SK-N-SH (cell line): ENCODE data around the gene FBXL7. TPM values are rescaled to one million over a fixed set of nuclear protein-coding genes. Genes with fewer than 3 reads are reported as not detected.

Experiments
- CTCF ChIA-PET: fragments of 300-600, 350-600 bp; formaldehyde crosslinking; extraction: SDS; loops from one replicate; lab custom pipeline; 2021; lab: Yijun Ruan, JAX
- POLR2A ChIA-PET: fragments of 350-600 bp; sonication (Branson Sonifier 250); formaldehyde crosslinking; extraction: SDS; loops from one replicate; lab custom pipeline; 2020; ENCODE audit warnings: antibody characterized with exemption, inconsistent platforms; lab: Yijun Ruan, JAX
- DNase-seq: peaks from one replicate; pipeline ENCODE4 v3.0.0; 2012
- H2AFZ ChIP-seq: fragments of 200-600 bp; sonication (generic); 2 replicates; pipeline ENCODE4 v1.8.1; 2016; ENCODE audit warnings: antibody characterized with exemption, mild to moderate bottlenecking, low read depth
- H3F3A ChIP-seq: fragments of 200-600 bp; sonication (generic); replicated peaks from 2 replicates; pipeline ENCODE3; 2016; ENCODE audit warnings: antibody characterized with exemption, mild to moderate bottlenecking; ENCODE audit not compliant: insufficient read depth
- H3K27ac ChIP-seq, 2 experiments: fragments of 200-500 bp in 1 of 2; fragments of 200-600 bp in 1 of 2; sonication (Bioruptor generic) in 1 of 2; sonication (generic), shearing (Covaris generic) in 1 of 2; 2 replicates each; pipeline versions ENCODE4 v1.5.1 to v1.6.1; 2014 to 2016; ENCODE audit warnings: low read depth in 2 of 2, inconsistent platforms in 1 of 2, low read length in 1 of 2, mild to moderate bottlenecking in 1 of 2, mixed read lengths in 1 of 2
- H3K27me3 ChIP-seq: fragments of 200-600 bp; sonication (generic), shearing (Covaris generic); 2 replicates; pipeline ENCODE4 v1.6.1; 2016; ENCODE audit warnings: mixed run types; ENCODE audit not compliant: insufficient read depth
- H3K36me3 ChIP-seq, 2 experiments: fragments of 200-500 bp in 1 of 2; fragments of 200-600 bp in 1 of 2; sonication (Bioruptor generic) in 1 of 2; sonication (generic) in 1 of 2; replicated peaks in 1 of 2; 2 replicates each; pipeline versions ENCODE3 to v1.5.1; 2014 to 2016; ENCODE audit warnings: low read length in 1 of 2, mild to moderate bottlenecking in 1 of 2; ENCODE audit not compliant: insufficient read depth in 2 of 2, control insufficient read depth in 1 of 2
- H3K4me1 ChIP-seq, 2 experiments: fragments of 200-500 bp in 1 of 2; fragments of 200-600 bp in 1 of 2; sonication (Bioruptor generic) in 1 of 2; sonication (generic), shearing (Covaris generic) in 1 of 2; 2 replicates each; pipeline versions ENCODE4 v1.5.1 to v1.6.1; 2014 to 2016; ENCODE audit warnings: low read depth in 1 of 2, low read length in 1 of 2, mixed run types in 1 of 2; ENCODE audit not compliant: insufficient read depth in 2 of 2, control insufficient read depth in 1 of 2
- H3K4me2 ChIP-seq: fragments of 200-600 bp; sonication (generic), shearing (Covaris generic); 2 replicates; pipeline ENCODE4 v1.6.1; 2017; ENCODE audit warnings: mixed run types
- H3K4me3 ChIP-seq, 2 experiments: fragments of 200-500 bp in 1 of 2; fragments of 200-600 bp in 1 of 2; sonication (Bioruptor generic) in 1 of 2; sonication (generic), shearing (Covaris generic) in 1 of 2; 2 replicates each; pipeline versions ENCODE4 v1.5.1 to v1.8.1; 2014 to 2016; ENCODE audit warnings: low read depth in 2 of 2, inconsistent platforms in 1 of 2, low read length in 1 of 2, mild to moderate bottlenecking in 1 of 2, mixed read lengths in 1 of 2, moderate library complexity in 1 of 2
- H3K79me2 ChIP-seq: fragments of 200-600 bp; sonication (generic); 2 replicates; pipeline ENCODE4 v1.8.1; 2017; ENCODE audit warnings: mild to moderate bottlenecking; ENCODE audit not compliant: insufficient read depth
- H3K9ac ChIP-seq: fragments of 200-600 bp; sonication (generic); 2 replicates; pipeline ENCODE4 v1.6.1; 2017; ENCODE audit warnings: mixed run types
- H3K9me2 ChIP-seq: fragments of 200-600 bp; sonication (generic); 2 replicates; pipeline ENCODE4 v1.6.1; 2017; ENCODE audit warnings: mixed run types
- H3K9me3 ChIP-seq: fragments of 200-600 bp; sonication (generic); 2 replicates; pipeline ENCODE4 v1.6.1; 2017; ENCODE audit warnings: mixed run types, mild to moderate bottlenecking, moderate library complexity
- H4K20me1 ChIP-seq: fragments of 200-600 bp; sonication (generic); 2 replicates; pipeline ENCODE4 v1.6.1; 2017; ENCODE audit warnings: mild to moderate bottlenecking, mixed run types; ENCODE audit not compliant: insufficient read depth
- FOXM1 ChIP-seq: IDR thresholded peaks from 2 replicates; pipeline ENCODE4 v1.4.0; 2012; ENCODE audit warnings: low read depth, mild to moderate bottlenecking
- GABPA ChIP-seq: IDR thresholded peaks from 2 replicates; pipeline ENCODE4 v1.4.0; 2012; ENCODE audit warnings: low read depth, mild to moderate bottlenecking
- NRF1 ChIP-seq: IDR thresholded peaks from 2 replicates; pipeline ENCODE4 v1.6.1; 2012; ENCODE audit warnings: low read depth, mild to moderate bottlenecking, low read length
- RAD21 ChIP-seq: IDR thresholded peaks from 2 replicates; pipeline ENCODE4 v1.6.1; 2012; ENCODE audit warnings: mild to moderate bottlenecking, low read length
- RXRA ChIP-seq: IDR thresholded peaks from 2 replicates; pipeline ENCODE4 v1.4.0; 2012; ENCODE audit warnings: low read depth, mild to moderate bottlenecking, borderline replicate concordance
- WGBS: methylation state at CpG from one replicate; pipeline ENCODE4 v1.1.6; 2017; ENCODE audit warnings: low lambda C conversion rate; 5-methylcytosine and 5-hydroxymethylcytosine counted together
- polyA plus RNA-seq, 3 experiments: library from polyadenylated mRNA; depleted of rRNA; stranded (reverse); fragments of >200 nt; gene quantifications; 2 replicates each; pipeline ENCODE4 v1.2.3, GENCODE V29; 2012
- TF ChIP-seq, protein P1 (sequence below): fragments of 200-600 bp; sonication (generic); IDR thresholded peaks from 2 replicates; pipeline ENCODE4 v1.6.1; 2017; ENCODE audit warnings: antibody characterized with exemption, mild to moderate bottlenecking, moderate library complexity
- TF ChIP-seq, protein P2 (sequence below): fragments of 150-350 bp; IDR thresholded peaks from 2 replicates; pipeline ENCODE4 v1.6.1; 2017; ENCODE audit warnings: antibody characterized with exemption, low read length, low read depth, borderline replicate concordance
- TF ChIP-seq, protein P3 (sequence below): IDR thresholded peaks from 2 replicates; pipeline ENCODE4; 2012
- TF ChIP-seq, protein P4 (sequence below): IDR thresholded peaks from 2 replicates; pipeline ENCODE4 v1.4.0; 2012; ENCODE audit warnings: low read depth, borderline replicate concordance

Gene FBXL7
- polyA plus RNA-seq, 1 of the 3 experiments (the other 2 are of a cell fraction) = 7.0 TPM

DNA sequence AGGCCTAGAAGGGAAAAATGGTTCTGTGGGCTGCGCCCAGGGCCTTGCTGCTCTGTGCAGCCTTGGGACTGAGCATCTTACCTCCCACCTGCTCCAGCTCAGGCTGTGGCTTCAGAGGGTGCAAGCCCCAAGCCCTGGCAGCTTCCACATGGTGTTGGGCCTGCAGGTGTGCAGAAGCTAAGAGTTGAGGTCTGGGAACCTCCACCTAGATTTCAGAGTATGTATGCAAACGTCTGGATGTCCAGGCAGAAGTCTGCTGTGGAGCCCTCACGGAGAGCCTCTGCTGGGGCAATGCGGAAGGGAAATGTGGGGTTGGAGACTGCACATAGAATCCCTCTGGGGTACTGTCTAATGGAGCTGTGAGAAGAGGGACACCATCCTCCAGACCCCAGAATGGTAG is 36.0 kb downstream of the FBXL7 start:
- no peak overlapping the region for H3K4me2 ChIP-seq
- H3K4me1 ChIP-seq = peaks cover 3 to 18% of the 10 kb centered on the region in 2 experiments; a peak in 2 of 4 replicates
- no peaks in the 10 kb centered on the region for H3K9me2 ChIP-seq
- peaks cover 29% of the 10 kb centered on the region for H3K79me2 ChIP-seq
- CTCF ChIA-PET = no interaction called here
- no peak overlapping the region for H2AFZ ChIP-seq
- H3K9ac ChIP-seq = no peak overlapping the region
- DNase-seq = no peak
- H3F3A ChIP-seq = no peaks in the 10 kb centered on the region
- no peaks in the 10 kb centered on the region for H4K20me1 ChIP-seq
- no peak overlapping the region for H3K4me3 ChIP-seq
- TF ChIP-seq, protein P1, sequence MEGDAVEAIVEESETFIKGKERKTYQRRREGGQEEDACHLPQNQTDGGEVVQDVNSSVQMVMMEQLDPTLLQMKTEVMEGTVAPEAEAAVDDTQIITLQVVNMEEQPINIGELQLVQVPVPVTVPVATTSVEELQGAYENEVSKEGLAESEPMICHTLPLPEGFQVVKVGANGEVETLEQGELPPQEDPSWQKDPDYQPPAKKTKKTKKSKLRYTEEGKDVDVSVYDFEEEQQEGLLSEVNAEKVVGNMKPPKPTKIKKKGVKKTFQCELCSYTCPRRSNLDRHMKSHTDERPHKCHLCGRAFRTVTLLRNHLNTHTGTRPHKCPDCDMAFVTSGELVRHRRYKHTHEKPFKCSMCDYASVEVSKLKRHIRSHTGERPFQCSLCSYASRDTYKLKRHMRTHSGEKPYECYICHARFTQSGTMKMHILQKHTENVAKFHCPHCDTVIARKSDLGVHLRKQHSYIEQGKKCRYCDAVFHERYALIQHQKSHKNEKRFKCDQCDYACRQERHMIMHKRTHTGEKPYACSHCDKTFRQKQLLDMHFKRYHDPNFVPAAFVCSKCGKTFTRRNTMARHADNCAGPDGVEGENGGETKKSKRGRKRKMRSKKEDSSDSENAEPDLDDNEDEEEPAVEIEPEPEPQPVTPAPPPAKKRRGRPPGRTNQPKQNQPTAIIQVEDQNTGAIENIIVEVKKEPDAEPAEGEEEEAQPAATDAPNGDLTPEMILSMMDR = no peak
- TF ChIP-seq, protein P2, sequence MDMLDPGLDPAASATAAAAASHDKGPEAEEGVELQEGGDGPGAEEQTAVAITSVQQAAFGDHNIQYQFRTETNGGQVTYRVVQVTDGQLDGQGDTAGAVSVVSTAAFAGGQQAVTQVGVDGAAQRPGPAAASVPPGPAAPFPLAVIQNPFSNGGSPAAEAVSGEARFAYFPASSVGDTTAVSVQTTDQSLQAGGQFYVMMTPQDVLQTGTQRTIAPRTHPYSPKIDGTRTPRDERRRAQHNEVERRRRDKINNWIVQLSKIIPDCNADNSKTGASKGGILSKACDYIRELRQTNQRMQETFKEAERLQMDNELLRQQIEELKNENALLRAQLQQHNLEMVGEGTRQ = no peak
- TF ChIP-seq GABPA = no peak
- 94% methylated on average over 3 of the region's 4 CpGs for WGBS
- H3K9me3 ChIP-seq = no peaks in the 10 kb centered on the region
- POLR2A ChIA-PET = no interaction called here
- no peaks in the 10 kb centered on the region for H3K27me3 ChIP-seq
- H3K27ac ChIP-seq = no peak overlapping the region
- H3K36me3 ChIP-seq = no peaks in the 10 kb centered on the region

DNA sequence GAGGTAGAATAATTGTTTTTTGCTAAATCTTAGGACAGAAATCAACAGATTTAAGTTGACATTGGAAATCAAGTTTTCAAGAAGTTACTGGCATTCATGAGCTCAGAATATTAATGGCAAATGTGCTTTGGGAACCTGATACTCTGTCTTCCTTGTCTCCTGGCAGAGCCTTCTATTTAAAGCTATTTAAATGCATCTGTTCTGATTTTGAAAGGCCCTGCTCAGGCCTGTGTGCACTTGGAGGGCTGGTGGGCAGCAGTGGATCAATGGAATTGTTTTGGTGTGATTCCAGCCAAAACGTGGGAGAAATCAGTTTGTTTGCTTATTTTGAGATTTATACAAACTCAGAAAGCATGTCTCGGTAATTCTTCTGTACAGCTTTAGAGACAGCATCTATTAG is 38.5 kb downstream of the FBXL7 start:
- CTCF ChIA-PET = interaction anchor here (0.9 to 1.6 kb wide), 3 partner anchors 12 to 155 kb away, joined by 3 to 5 read pairs (median 3); no protein-coding TSS in a partner anchor
- H2AFZ ChIP-seq = no peak overlapping the region
- H3F3A ChIP-seq = no peaks in the 10 kb centered on the region
- 57% methylated on average over 2 of the region's 2 CpGs for WGBS
- H4K20me1 ChIP-seq = no peaks in the 10 kb centered on the region
- H3K27ac ChIP-seq = peak overlapping the region in 1 of 2 experiments; percentile 71; a peak in 2 of 4 replicates
- H3K79me2 ChIP-seq = peaks cover 30% of the 10 kb centered on the region
- TF ChIP-seq RAD21 = no peak
- TF ChIP-seq, protein P3, sequence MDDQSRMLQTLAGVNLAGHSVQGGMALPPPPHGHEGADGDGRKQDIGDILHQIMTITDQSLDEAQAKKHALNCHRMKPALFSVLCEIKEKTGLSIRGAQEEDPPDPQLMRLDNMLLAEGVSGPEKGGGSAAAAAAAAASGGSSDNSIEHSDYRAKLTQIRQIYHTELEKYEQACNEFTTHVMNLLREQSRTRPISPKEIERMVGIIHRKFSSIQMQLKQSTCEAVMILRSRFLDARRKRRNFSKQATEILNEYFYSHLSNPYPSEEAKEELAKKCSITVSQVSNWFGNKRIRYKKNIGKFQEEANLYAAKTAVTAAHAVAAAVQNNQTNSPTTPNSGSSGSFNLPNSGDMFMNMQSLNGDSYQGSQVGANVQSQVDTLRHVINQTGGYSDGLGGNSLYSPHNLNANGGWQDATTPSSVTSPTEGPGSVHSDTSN = peak; percentile 10; the same call in 1 of the 2 replicates
- TF ChIP-seq NRF1 = no peak
- no peak for TF ChIP-seq RXRA
- TF ChIP-seq, protein P4, sequence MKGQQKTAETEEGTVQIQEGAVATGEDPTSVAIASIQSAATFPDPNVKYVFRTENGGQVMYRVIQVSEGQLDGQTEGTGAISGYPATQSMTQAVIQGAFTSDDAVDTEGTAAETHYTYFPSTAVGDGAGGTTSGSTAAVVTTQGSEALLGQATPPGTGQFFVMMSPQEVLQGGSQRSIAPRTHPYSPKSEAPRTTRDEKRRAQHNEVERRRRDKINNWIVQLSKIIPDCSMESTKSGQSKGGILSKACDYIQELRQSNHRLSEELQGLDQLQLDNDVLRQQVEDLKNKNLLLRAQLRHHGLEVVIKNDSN = no peak
- TF ChIP-seq FOXM1 = no peak
- TF ChIP-seq, all 33 proteins: peak for 1
- Histone ChIP-seq H3K4me2 (no peak overlapping the region), H3K4me3 (no peak overlapping the region), H3K9ac (no peak overlapping the region), H3K9me3 (no peaks in the 10 kb centered on the region), H3K27me3 (no peaks in the 10 kb centered on the region), H3K9me2 (no peaks in the 10 kb centered on the region), H3K36me3 (peaks cover 0 to 2% of the 10 kb centered on the region in 2 experiments), H3K4me1 (peaks cover 3 to 10% of the 10 kb centered on the region in 2 experiments; a peak in 2 of 4 replicates)
- DNase-seq = no peak
- POLR2A ChIA-PET = no interaction called here
